Measurements from ENCODE around the gene PLCB3.
A peak's percentile ranks its signal among the peaks of the same experiment; 100 is the strongest.

PLCB3 gene

DNA sequence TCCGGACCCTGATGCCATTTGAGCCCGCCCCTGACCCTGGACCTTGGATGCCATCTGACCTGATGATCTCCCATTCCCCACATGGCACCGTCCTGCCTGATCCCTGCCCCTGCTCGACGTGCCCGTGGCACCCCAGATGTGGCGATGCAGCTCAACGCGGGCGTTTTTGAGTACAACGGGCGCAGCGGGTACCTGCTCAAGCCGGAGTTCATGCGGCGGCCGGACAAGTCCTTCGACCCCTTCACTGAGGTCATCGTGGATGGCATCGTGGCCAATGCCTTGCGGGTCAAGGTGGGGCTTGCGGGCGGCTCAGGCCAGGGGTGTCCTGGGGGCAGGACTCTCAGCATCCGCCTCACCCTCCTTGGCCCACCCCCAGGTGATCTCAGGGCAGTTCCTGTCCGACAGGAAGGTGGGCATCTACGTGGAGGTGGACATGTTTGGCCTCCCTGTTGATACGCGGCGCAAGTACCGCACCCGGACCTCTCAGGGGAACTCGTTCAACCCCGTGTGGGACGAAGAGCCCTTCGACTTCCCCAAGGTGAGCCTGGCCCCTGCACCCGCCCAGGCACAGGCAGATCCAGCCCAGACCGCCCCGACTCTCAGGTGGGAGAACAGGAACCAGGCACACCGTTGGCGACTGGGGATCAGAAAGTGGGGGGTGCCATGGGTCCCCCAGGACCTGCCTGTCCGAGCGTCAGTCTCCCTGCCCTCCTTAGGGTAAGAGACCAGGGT lies 11.1 kb downstream of the PLCB3 start:
- Mint-ChIP-seq H3K9me3 (no peaks in the 10 kb centered on the region), H3K27me3 (no peaks in the 10 kb centered on the region), H3K4me3 (no peak overlapping the region), H3K36me3 (no peaks in the 10 kb centered on the region), H3K4me1 (peaks cover 3% of the 10 kb centered on the region), H3K27ac (no peak overlapping the region)

DNA sequence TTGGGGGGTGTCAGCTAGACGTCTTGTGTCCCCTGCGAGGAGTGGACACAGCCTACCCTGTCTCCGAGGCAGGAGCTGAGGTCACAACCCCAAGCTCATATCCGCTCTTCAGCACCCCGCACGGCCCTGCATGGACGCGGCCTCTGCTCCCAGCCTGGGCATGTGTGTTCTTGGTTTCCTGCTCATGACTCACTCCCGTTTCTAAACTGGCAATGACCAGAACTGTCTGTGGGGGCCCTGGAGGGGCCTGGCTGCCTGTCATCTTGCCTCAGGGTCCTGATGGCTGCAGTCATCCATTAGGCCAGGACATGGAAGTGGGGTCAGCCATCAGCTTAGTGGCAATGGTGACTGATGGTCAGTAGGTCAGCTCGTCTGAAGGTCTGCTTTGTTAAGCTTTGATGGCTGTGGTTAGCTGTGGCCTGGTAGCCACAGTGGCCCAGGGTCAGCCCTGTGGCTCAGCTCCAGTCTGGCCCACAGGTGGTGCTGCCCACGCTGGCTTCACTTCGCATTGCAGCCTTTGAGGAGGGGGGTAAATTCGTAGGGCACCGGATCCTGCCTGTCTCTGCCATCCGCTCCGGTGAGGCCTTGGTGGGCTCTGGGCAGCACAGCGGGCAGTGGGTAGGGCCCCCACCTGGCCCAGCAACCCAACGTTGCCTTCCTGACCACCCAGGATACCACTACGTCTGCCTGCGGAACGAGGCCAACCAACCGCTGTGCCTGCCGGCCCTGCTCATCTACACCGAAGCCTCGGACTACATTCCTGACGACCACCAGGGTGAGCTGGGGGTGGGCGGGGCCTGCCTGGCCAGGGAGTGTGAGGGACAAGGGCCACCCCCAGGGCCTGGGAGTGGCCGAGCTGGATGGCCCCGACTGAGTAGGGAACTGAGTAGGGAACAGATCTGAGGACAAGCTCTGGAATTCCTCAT lies 12.0 kb downstream of the PLCB3 start:
- Mint-ChIP-seq H3K4me1 (peaks cover 8% of the 10 kb centered on the region), H3K4me3 (no peak overlapping the region), H3K36me3 (no peaks in the 10 kb centered on the region), H3K9me3 (no peaks in the 10 kb centered on the region), H3K27ac (no peak overlapping the region), H3K27me3 (no peaks in the 10 kb centered on the region)

DNA sequence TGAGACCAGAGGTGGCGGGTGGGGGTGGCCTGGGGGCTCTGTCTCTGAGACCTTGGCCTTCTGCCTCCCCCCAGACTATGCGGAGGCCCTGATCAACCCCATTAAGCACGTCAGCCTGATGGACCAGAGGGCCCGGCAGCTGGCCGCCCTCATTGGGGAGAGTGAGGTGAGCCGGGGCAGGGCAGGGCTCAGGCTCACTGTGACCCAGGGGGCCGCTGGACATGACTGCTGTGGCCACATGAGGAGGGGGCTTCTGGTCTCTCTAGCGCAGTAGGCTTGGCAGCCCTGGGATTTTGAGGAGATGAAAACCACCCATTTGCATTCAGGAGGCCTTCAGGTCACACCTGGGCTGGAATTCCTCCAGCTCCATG lies 12.6 kb downstream of the PLCB3 start:
- Mint-ChIP-seq H3K4me3 (no peak overlapping the region), H3K36me3 (no peaks in the 10 kb centered on the region), H3K27ac (no peak overlapping the region), H3K9me3 (no peaks in the 10 kb centered on the region), H3K27me3 (no peaks in the 10 kb centered on the region), H3K4me1 (peaks cover 13% of the 10 kb centered on the region)

DNA sequence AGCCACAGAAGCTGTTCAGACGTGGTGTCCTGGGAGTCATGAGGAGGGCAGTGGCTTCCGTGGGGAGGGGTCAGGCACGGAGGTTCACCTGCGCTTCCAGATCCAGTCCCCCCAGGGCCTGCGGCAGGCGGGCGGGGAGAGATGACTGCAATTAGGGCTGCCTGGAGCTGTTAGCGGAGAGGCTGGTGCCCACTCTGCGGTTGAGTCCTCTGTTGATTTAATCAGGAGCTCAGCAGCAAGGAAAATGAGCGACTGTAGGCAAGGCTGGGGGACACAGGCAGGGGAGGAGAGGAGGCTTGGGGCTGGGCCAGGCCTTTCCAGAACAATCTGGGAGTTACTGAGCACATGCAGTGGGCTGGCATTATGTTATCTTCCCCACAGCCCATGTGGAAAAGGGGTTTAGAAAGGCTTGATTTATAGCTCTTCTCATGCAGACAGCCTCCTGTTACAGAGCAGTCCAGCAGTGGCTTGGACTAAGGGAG lies 13.1 kb downstream of the PLCB3 start:
- Mint-ChIP-seq H3K4me3 (no peak overlapping the region), H3K27me3 (no peaks in the 10 kb centered on the region), H3K27ac (no peak overlapping the region), H3K9me3 (no peaks in the 10 kb centered on the region), H3K4me1 (peaks cover 16% of the 10 kb centered on the region), H3K36me3 (no peaks in the 10 kb centered on the region)

DNA sequence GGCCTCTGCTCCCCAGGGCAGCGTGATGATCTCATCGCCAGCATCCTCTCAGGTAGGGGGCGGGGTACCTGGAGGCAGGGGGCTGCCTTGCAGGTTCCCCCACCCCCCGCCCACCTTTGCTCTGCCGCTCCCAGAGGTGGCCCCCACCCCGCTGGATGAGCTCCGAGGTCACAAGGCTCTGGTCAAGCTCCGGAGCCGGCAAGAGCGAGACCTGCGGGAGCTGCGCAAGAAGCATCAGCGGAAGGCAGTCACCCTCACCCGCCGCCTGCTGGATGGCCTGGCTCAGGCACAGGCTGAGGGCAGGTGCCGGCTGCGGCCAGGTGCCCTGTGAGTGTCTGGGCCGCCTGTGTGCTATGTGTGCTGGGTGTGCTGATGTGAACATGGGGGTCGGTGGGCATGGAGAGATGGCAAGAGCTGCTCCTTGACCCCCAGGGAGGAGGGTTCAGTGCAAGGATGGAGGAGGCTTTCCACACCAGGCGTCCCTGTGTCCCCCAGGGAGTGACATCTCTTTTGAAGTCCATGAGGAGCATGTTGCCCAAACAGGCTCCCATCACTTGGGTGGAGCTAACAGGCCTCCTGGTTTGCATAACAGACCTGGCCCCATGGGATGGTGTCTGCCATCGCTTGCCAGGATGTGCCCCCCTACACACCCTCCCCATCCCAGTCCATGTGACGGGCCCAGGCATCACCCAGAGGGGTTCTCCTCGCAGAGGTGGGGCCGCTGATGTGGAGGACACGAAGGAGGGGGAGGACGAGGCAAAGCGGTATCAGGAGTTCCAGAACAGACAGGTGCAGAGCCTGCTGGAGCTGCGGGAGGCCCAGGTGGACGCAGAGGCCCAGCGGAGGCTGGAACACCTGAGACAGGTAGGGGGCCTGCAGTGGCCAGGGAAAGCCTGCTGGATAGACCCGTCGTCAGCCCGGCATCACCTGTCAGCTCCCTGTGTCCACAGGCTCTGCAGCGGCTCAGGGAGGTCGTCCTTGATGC lies 14.1 kb downstream of the PLCB3 start:
- H3K9me3 Mint-ChIP-seq: no peaks in the 10 kb centered on the region
- no peak overlapping the region for H3K4me3 Mint-ChIP-seq
- peaks cover 13% of the 10 kb centered on the region for H3K4me1 Mint-ChIP-seq
- no peaks in the 10 kb centered on the region for H3K27me3 Mint-ChIP-seq
- H3K27ac Mint-ChIP-seq: no peak overlapping the region
- H3K36me3 Mint-ChIP-seq: no peaks in the 10 kb centered on the region

DNA sequence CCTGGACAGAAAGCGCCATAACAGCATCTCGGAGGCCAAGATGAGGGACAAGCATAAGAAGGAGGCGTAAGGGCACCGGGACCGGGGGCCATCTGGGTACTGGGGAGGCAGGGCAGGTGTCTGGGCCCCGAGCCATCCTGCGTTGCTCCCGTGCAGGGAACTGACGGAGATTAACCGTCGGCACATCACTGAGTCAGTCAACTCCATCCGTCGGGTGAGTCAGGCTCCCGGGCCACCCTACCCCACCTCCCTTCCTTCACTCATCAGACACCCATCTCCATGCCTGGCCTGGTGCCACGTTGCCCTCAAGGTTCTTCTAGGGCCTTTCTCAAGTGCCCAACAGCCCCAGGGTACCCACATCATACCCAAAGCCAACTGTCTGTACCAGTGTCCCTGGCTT lies 15.0 kb downstream of the PLCB3 start:
- Mint-ChIP-seq H3K27me3 (no peaks in the 10 kb centered on the region), H3K4me1 (peaks cover 13% of the 10 kb centered on the region), H3K4me3 (no peak overlapping the region), H3K36me3 (no peaks in the 10 kb centered on the region), H3K9me3 (no peaks in the 10 kb centered on the region), H3K27ac (no peak overlapping the region)

DNA sequence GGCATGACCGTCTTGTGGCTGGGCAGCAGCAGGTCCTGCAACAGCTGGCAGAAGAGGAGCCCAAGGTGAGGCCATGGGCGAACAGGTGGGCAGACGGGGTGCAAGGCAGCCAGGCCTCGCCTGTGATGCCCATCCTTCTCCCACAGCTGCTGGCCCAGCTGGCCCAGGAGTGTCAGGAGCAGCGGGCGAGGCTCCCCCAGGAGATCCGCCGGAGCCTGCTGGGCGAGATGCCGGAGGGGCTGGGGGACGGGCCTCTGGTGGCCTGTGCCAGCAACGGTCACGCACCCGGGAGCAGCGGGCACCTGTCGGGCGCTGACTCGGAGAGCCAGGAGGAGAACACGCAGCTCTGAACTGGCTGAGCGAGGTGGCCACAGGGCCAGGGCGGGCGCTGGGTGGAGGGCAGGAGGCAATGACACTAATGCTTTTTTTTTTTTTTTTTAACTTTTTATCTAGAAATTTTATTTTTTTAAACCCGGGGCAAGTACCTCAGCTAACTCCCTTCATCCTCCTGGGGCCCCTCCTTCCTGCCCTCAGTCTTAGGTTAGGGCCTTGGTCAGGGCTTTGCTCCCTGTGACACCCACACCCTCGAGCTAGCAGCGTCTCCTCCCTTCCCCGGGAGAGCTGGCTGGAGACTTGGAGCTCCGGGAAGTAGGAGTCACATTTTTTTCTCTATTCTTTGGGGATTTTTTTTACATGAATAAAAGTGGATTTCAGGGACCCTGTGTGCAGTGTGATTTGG lies 16.0 kb downstream of the PLCB3 start:
- no peaks in the 10 kb centered on the region for H3K27me3 Mint-ChIP-seq
- no peak overlapping the region for H3K27ac Mint-ChIP-seq
- peaks cover 13% of the 10 kb centered on the region for H3K4me1 Mint-ChIP-seq
- H3K4me3 Mint-ChIP-seq: no peak overlapping the region
- no peaks in the 10 kb centered on the region for H3K9me3 Mint-ChIP-seq
- no peaks in the 10 kb centered on the region for H3K36me3 Mint-ChIP-seq

DNA sequence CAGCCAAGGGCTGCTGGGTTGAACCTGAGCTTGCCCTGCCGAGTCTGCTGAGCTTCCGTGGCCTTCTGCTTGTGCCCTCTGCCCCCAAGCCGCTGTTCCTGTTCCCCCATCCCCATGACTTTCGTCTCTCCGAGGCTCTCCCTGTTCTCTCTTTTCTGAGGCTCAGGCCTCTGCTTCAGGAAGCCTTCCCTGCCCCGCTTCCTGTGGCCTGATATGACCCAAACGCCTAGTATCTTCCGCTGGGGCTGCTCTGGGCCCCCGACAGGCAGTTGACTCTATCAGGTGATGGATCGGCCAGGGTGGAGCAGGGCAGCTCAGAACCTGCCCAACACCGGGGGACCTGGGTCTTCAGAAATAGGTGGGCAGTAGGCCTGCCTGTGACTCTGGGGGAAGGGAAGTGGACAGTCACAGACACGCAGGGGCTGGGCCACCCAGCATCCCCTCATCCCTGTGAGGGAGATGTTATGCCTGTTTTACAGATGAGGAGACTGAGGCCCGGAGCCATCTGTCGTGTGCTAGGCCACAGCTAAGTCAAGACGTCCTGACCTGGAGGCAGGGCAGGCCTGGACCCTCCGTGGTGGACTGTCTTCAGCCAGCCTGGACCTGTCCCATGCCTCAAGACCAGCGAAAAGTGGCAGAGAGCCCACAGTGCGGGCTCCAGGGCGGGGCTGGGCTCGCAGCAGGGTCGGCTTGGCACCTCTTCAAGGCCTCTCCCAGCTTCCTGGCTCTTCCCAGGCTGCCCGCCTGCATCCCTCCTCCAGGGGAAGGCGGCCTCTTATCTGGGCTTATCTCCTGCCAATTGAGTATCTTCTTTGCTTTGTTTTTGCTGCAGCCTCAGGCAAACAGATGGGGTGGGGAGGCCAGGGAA lies 16.9 kb downstream of the PLCB3 start:
- H3K27me3 Mint-ChIP-seq: no peaks in the 10 kb centered on the region

DNA sequence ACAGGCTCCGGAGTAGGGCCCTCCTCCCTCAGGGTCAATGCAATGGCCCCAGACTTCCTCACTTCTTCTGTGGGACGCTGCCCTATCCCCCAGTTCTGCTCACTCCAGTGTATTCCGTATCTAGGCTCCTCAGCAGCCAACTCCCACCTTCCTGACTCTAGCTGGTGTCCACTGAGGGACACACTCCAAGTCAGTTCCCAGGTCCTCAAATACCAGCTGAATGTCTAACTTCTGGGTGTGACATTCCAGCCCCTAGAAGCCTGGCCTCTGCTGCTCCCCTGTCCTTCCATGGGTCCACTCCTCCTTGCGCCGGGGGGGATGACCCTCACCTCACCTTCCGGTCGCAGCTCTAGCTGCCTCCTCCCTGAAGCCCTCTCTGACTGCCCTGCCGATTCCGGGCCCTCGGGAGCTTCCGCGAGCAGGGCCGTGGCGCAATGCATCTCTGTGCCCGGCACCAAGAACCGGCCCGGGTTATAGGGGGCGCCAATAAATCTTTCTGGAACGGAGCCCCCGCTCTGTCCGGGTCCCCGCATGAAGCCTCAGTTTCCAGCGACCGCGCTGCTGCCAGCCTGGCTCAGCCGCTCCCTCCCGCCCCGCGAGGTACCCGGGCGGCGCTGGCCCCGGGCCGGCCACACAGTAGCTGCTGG lies 17.7 kb downstream of the PLCB3 start:
- Mint-ChIP-seq H3K4me3 (peak overlapping the region; percentile 97), H3K9me3 (no peaks in the 10 kb centered on the region), H3K27ac (peak overlapping the region; percentile 94), H3K4me1 (peaks cover 13% of the 10 kb centered on the region), H3K36me3 (no peaks in the 10 kb centered on the region), H3K27me3 (no peaks in the 10 kb centered on the region)

More for the DNA sequence above, 16.9 kb downstream of the PLCB3 start:
- peak overlapping the region; percentile 94 for H3K27ac Mint-ChIP-seq
- peak overlapping the region; percentile 97 for H3K4me3 Mint-ChIP-seq
- H3K36me3 Mint-ChIP-seq: no peaks in the 10 kb centered on the region
- no peaks in the 10 kb centered on the region for H3K9me3 Mint-ChIP-seq
- H3K4me1 Mint-ChIP-seq: peaks cover 13% of the 10 kb centered on the region

DNA sequence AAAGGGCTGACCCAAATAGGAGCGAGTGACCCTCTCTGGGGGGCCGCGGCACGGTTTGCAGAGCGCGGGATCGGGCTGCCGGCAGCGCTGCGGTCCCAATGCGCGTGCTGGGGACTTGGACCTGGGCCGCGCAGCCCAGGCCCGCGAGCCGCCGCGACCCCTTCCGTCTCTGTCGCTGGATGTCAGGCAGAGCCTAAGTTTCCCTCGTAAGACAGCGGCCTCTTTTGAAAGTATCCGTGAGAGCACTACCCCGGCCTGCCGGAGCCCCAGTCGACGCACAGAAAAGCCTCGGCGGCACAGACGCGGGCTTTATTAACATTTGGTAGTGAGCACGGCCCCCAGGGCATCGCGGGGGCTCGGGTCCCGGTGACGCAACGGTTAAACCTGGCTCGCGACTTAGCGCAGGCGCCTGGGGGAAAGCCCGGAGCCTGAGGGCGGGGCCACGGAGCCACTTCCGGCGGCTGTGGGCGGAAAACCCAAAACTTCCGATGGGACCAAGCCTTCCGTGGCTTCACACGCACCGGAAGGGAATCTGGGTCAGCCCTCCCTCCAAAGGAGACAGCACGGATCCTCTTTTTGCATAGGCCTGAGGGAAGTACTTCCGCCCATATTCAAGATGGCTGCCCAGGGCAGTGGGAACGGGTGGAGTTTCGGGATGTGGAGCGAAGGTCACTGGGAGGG lies 18.4 kb downstream of the PLCB3 start:
- no peaks in the 10 kb centered on the region for H3K9me3 Mint-ChIP-seq
- peak overlapping the region; percentile 97 for H3K4me3 Mint-ChIP-seq
- H3K27ac Mint-ChIP-seq: peak overlapping the region; percentile 97
- H3K4me1 Mint-ChIP-seq: peaks cover 13% of the 10 kb centered on the region
- H3K36me3 Mint-ChIP-seq: no peaks in the 10 kb centered on the region
- H3K27me3 Mint-ChIP-seq: no peaks in the 10 kb centered on the region

DNA sequence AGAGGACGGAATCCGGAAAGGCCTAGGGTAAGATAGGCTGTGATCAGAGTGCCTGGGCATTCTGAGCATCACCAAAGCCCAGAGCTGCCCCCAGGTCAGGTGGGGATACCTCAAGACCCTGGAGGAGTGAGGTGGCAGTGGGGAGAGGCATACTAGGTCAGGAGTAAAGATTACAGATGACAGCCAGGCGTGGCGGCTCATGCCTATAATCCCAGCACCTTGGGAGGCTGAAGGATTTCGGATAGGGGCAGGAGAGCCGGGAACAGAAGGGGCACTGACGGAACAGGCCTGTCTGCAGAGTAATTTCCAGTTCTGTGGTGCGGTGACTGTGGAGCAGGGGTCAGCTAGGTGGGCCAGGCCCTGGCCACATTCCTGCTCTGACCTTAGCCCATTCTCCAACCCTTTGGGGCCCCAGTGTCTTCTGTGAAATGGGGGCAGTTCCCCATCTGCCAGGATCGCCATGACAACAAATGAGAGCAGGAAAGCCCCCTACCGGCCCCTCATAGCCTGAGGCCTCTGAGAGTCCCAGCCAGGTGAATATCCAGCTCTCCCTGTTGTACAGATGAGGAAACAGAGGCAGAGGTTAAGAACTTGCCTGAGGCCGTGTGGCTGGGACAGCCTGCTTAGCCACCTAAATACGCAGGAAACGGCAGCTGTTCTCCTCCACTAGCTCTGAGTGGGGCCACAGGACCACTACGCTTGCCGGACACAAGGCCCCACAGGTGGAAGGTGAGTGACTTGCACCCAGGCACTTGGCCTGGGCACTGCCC lies 23.9 kb downstream of the PLCB3 start:
- Mint-ChIP-seq H3K36me3 (peaks cover 2% of the 10 kb centered on the region), H3K4me3 (no peak overlapping the region), H3K27me3 (no peaks in the 10 kb centered on the region), H3K4me1 (no peaks in the 10 kb centered on the region), H3K27ac (no peak overlapping the region), H3K9me3 (no peaks in the 10 kb centered on the region)

DNA sequence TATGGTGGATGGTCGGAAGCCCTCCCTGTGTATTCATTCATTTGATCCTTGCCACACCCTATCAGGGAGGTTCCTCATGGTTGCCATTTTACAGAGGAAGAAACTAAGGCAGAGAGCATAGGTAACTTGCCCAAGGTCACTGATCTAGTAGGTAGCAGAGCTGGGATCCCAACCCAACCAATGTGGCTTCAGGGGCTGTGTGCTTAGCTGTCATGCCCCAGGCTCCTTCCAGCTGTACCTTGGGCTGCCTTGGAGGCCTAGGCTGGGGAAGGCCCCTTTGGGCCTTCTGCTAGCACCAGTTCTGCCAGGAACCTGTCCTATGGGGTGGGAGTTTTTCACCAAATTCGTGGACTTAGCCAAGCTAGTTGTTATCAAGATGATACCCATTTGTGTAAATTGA lies 24.5 kb downstream of the PLCB3 start:
- Mint-ChIP-seq H3K4me1 (no peaks in the 10 kb centered on the region), H3K27me3 (no peaks in the 10 kb centered on the region), H3K9me3 (no peaks in the 10 kb centered on the region), H3K36me3 (peaks cover 2% of the 10 kb centered on the region), H3K4me3 (no peak overlapping the region), H3K27ac (no peak overlapping the region)
